ENCODE results near the gene KRTAP5-4.

Gene KRTAP5-4

GRCh38 chr11:1633864-1634263 lies 11.9 kb upstream of the KRTAP5-4 start:
- no peak for TF ChIP-seq EZH2 (IDR thresholded peaks at IDR 0.05)
- TF ChIP-seq FOXP2 (optimal IDR thresholded peaks at IDR 0.05; ENCODE audit: control extremely low read depth, extremely low read length, insufficient read depth) = no peak
- TF ChIP-seq POLR2AphosphoS5 (IDR thresholded peaks at IDR 0.05; ENCODE audit: borderline replicate concordance, low read depth, low read length) = no peak
- no peak overlapping the region for H3K4me3 ChIP-seq
- H3K9me3 ChIP-seq (ENCODE audit: low read depth, low read length) = no peaks in the 10 kb centered on the region

GRCh38 chr11:1632053-1632714 lies 10.2 kb upstream of the KRTAP5-4 start:
- TF ChIP-seq FOXP2 (optimal IDR thresholded peaks at IDR 0.05; ENCODE audit: control extremely low read depth, extremely low read length, insufficient read depth) (no peak), POLR2AphosphoS5 (IDR thresholded peaks at IDR 0.05; ENCODE audit: borderline replicate concordance, low read depth, low read length) (no peak), EZH2 (IDR thresholded peaks at IDR 0.05) (no peak)
- H3K9me3 ChIP-seq (ENCODE audit: low read depth, low read length) = no peaks in the 10 kb centered on the region
- no peak overlapping the region for H3K9ac ChIP-seq (ENCODE audit: insufficient read length)
- DNase-seq (ENCODE audit: low read depth, low spot score) = no peak
- no peak overlapping the region for H3K4me3 ChIP-seq
- no peak overlapping the region for H3K27ac ChIP-seq
- no peaks in the 10 kb centered on the region for H3K36me3 ChIP-seq (ENCODE audit: insufficient read depth, low read length)

More at GRCh38 chr11:1633864-1634263, 11.9 kb upstream of the KRTAP5-4 start:
- H3K36me3 ChIP-seq (ENCODE audit: insufficient read depth, low read length) = no peaks in the 10 kb centered on the region
- no peak for DNase-seq (ENCODE audit: low read depth, low spot score)
- H3K9ac ChIP-seq (ENCODE audit: insufficient read length) = no peak overlapping the region
- H3K27ac ChIP-seq = no peak overlapping the region

DNA sequence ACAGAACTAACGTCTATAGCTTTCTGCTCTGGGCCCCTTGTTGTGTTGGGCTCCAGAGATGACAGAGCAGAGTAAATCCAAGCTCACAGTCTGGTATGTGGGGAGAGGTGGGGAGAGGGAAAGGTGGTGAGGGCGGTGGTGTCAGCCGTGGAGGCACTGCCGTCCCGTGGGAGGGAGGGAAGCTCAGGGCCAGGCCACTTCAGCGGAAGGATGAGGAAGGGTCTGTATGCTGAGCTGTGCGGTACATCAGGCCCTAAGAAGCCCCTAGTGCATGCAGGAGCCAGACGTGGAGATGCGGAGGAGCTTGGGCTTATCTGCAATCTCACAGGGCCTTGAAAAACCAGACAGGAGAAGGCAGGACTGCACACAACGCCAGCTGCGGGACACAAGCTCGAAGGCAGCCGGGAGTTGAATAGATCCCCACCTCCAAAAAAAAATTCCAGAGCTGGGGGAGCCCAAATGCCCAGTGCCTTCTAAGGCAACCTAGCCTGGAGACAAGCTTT lies 9.2 kb upstream of the KRTAP5-4 start:
- no peak for DNase-seq (ENCODE audit: low read depth, low spot score)
- Histone ChIP-seq H3K9ac (ENCODE audit: insufficient read length) (no peak overlapping the region), H3K36me3 (ENCODE audit: insufficient read depth, low read length) (no peaks in the 10 kb centered on the region), H3K9me3 (ENCODE audit: low read depth, low read length) (no peaks in the 10 kb centered on the region), H3K4me3 (no peak overlapping the region), H3K27ac (no peak overlapping the region)
- TF ChIP-seq FOXP2 (optimal IDR thresholded peaks at IDR 0.05; ENCODE audit: control extremely low read depth, extremely low read length, insufficient read depth) = no peak
- TF ChIP-seq POLR2AphosphoS5 (IDR thresholded peaks at IDR 0.05; ENCODE audit: borderline replicate concordance, low read depth, low read length) = no peak
- no peak for TF ChIP-seq EZH2 (IDR thresholded peaks at IDR 0.05)

GRCh38 chr11:1630271-1630670 lies 8.3 kb upstream of the KRTAP5-4 start:
- Histone ChIP-seq H3K4me3 (no peak overlapping the region), H3K36me3 (ENCODE audit: insufficient read depth, low read length) (no peaks in the 10 kb centered on the region), H3K9me3 (ENCODE audit: low read depth, low read length) (no peaks in the 10 kb centered on the region), H3K27ac (no peak overlapping the region), H3K9ac (ENCODE audit: insufficient read length) (no peak overlapping the region)
- no peak for TF ChIP-seq EZH2 (IDR thresholded peaks at IDR 0.05)
- no peak for TF ChIP-seq FOXP2 (optimal IDR thresholded peaks at IDR 0.05; ENCODE audit: control extremely low read depth, extremely low read length, insufficient read depth)
- TF ChIP-seq POLR2AphosphoS5 (IDR thresholded peaks at IDR 0.05; ENCODE audit: borderline replicate concordance, low read depth, low read length) = no peak
- DNase-seq (ENCODE audit: low read depth, low spot score) = no peak

DNA sequence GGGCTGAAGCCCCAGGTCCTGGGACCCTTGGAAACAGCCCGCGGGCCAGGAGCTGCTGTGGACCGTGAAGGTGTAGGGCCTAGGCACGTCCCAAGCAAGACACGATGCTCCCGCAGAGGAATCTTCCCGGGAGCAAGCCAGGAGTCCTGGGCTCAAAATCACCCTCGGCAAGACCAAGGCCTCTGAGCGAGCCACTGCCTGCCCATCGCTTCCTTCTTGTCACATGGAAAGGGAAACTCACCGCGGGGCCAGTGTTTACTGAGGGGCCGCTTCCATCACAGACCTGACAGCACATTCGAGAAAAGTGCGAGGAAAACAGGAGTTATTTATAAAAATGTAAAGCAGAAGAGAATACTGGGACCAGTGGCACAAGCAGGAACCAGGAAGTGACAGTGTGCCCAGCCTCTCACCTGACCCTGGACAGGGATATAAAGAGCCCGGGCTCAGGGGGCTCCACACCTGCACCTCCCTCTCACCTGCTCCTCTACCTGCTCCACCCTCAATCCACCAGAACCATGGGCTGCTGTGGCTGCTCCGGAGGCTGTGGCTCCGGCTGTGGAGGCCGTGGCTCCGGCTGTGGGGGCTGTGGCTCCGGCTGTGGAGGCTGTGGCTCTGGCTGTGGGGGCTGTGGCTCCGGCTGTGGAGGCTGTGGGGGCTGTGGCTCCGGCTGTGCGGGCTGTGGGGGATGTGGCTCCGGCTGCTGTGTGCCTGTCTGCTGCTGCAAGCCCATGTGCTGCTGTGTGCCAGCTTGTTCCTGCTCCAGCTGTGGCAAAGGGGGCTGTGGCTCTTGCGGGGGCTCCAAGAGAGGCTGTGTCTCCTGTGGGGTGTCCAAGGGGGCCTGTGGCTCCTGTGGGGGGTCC lies 7.6 kb upstream of the KRTAP5-4 start, which contains the start of gene KRTAP5-5:
KRTAP5-5 (plus strand) TSS at position 450 of the 860 bp plus-strand sequence; CDS start at position 516, 66 bp downstream.
- TF ChIP-seq FOXP2 (optimal IDR thresholded peaks at IDR 0.05; ENCODE audit: control extremely low read depth, extremely low read length, insufficient read depth) (no peak), EZH2 (IDR thresholded peaks at IDR 0.05) (no peak), POLR2AphosphoS5 (IDR thresholded peaks at IDR 0.05; ENCODE audit: borderline replicate concordance, low read depth, low read length) (no peak)
- Histone ChIP-seq H3K9me3 (ENCODE audit: low read depth, low read length) (no peaks in the 10 kb centered on the region), H3K4me3 (no peak within 1 kb of the TSS), H3K9ac (ENCODE audit: insufficient read length) (no peak within 1 kb of the TSS), H3K27ac (no peak within 1 kb of the TSS), H3K36me3 (ENCODE audit: insufficient read depth, low read length) (no peaks in the 10 kb centered on the region)
- DNase-seq (ENCODE audit: low read depth, low spot score) = no peak

DNA sequence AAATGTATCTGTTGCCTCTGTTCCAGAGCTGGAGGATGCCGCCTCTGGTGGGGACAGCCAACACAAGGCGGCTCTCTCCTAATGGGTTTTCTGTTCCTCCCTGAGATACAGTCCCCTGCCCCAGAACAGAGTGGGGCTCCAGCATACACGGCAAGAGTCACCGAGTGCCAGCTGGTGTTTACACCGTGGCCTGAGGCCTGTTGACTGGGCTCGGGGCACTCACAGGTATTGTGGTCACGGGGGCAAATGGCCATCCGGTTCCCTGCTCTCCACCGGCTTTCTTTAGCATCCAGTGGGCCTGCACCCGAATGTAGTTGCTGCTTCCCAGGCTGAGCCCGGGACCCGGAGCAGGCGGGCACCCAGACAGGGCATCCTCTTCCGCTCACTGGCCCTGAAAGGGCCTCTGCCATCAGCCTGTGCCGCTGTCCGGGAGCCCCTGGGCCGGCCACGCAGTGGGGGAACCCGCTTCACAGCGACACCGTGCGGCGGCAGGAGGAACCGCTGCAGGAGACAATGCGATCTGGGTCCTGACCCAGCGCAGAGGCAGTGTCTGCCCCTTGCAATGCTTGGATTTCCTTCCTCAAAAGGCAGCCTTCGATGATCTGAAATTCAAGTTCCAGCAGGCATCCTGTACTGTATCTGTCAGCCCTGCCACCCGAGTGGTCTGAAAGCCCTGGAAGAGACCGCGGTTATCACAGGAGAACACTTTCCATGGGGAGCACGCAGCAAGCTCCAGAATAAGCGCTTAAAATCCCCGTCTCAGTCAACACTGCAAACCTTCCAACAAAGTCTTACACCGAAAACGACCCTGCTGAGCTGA lies 6.8 kb upstream of the KRTAP5-4 start:
- H3K36me3 ChIP-seq (ENCODE audit: insufficient read depth, low read length) = no peaks in the 10 kb centered on the region
- TF ChIP-seq FOXP2 (optimal IDR thresholded peaks at IDR 0.05; ENCODE audit: control extremely low read depth, extremely low read length, insufficient read depth) = no peak
- TF ChIP-seq POLR2AphosphoS5 (IDR thresholded peaks at IDR 0.05; ENCODE audit: borderline replicate concordance, low read depth, low read length) = no peak
- no peak for TF ChIP-seq EZH2 (IDR thresholded peaks at IDR 0.05)
- no peak overlapping the region for H3K27ac ChIP-seq
- no peaks in the 10 kb centered on the region for H3K9me3 ChIP-seq (ENCODE audit: low read depth, low read length)
- DNase-seq (ENCODE audit: low read depth, low spot score) = no peak
- no peak overlapping the region for H3K9ac ChIP-seq (ENCODE audit: insufficient read length)
- no peak overlapping the region for H3K4me3 ChIP-seq

- H3K36me3 ChIP-seq (ENCODE audit: insufficient read depth, low read length) = no peaks in the 10 kb centered on the region
- no peaks in the 10 kb centered on the region for H3K9me3 ChIP-seq (ENCODE audit: low read depth, low read length)
- no peak overlapping the region for H3K9ac ChIP-seq (ENCODE audit: insufficient read length)
- H3K4me3 ChIP-seq = no peak overlapping the region
- DNase-seq (ENCODE audit: low read depth, low spot score) = no peak
- H3K27ac ChIP-seq = no peak overlapping the region
- no peak for TF ChIP-seq EZH2 (IDR thresholded peaks at IDR 0.05)
- TF ChIP-seq FOXP2 (optimal IDR thresholded peaks at IDR 0.05; ENCODE audit: control extremely low read depth, extremely low read length, insufficient read depth) = no peak
- no peak for TF ChIP-seq POLR2AphosphoS5 (IDR thresholded peaks at IDR 0.05; ENCODE audit: borderline replicate concordance, low read depth, low read length)
These were observed 3.6 kb upstream of the KRTAP5-4 start for GRCh38 chr11:1625541-1625940.
